BJ (cell line): Measurements from ENCODE around the gene CHST11. TPM values are rescaled to one million over a fixed set of nuclear protein-coding genes. Genes with fewer than 3 reads are reported as not detected.
"Not testable (repeated sequence)": the region's sequence is repeated elsewhere in the genome, so short reads cannot be mapped to it uniquely, and the experiment has no call there.

ENCODE experiments used
- CTCF ChIA-PET: fragments of 350-600 bp; formaldehyde crosslinking; extraction: SDS; loops from one replicate; lab custom pipeline; 2021; ENCODE audit warnings: antibody characterized with exemption, inconsistent platforms; lab: Yijun Ruan, JAX
- POLR2A ChIA-PET: fragments of 300-600 bp; sonication (Branson Sonifier 250); formaldehyde crosslinking; extraction: SDS; loops from one replicate; lab custom pipeline; 2021; ENCODE audit warnings: antibody characterized with exemption; lab: Charles Lee
- DNase-seq: peaks from one replicate; pipeline ENCODE4 v3.0.0-alpha.2; 2011; ENCODE audit warnings: low read depth
- H3K27me3 ChIP-seq: 2 replicates; pipeline ENCODE4 v1.6.0; 2011; ENCODE audit warnings: low read length; ENCODE audit not compliant: control insufficient read depth, insufficient read depth
- H3K36me3 ChIP-seq: 2 replicates; pipeline ENCODE4 v1.5.1; 2011; ENCODE audit warnings: low read length; ENCODE audit not compliant: control insufficient read depth, insufficient read depth
- H3K4me3 ChIP-seq: 2 replicates; pipeline ENCODE4 v1.5.1; 2011; ENCODE audit warnings: low read depth, mild to moderate bottlenecking, control low read depth, low read length
- CTCF ChIP-seq: IDR thresholded peaks from 2 replicates; pipeline ENCODE4 v1.5.1; 2011; ENCODE audit warnings: low read depth, mild to moderate bottlenecking, control low read depth, inconsistent platforms, low read length, moderate library complexity; ENCODE audit not compliant: insufficient read depth
- polyA plus RNA-seq: library from polyadenylated mRNA; depleted of rRNA; stranded (reverse); fragments of >200 nt; gene quantifications from 2 replicates; pipeline ENCODE4 v1.2.3, GENCODE V29; 2011; rRNA removed
- small RNA-seq: library from RNA; depleted of rRNA; stranded (forward); fragments of <200 nt; gene quantifications from one replicate; pipeline ENCODE3, GENCODE V24; 2012; ENCODE audit warnings: low replicate concordance, low read depth; ENCODE audit not compliant: insufficient read length

CHST11 gene
- polyA plus RNA-seq, 1 experiment: 7.3 TPM

GRCh38 chr12:104805186-104805585 lies 348.4 kb downstream of the CHST11 start:
- Histone ChIP-seq H3K4me3 (no peak overlapping the region), H3K36me3 (no peaks in the 10 kb centered on the region), H3K27me3 (no peaks in the 10 kb centered on the region)
- ChIA-PET CTCF (no interaction called here), POLR2A (no interaction called here)
- TF ChIP-seq CTCF: no peak
- DNase-seq: peak; percentile 19

GRCh38 chr12:104806194-104806593 lies 349.4 kb downstream of the CHST11 start:
- H3K27me3 ChIP-seq, H3K36me3 ChIP-seq, DNase-seq, POLR2A ChIA-PET, H3K4me3 ChIP-seq, CTCF ChIA-PET: not testable (repeated sequence)

- ChIA-PET POLR2A (no interaction called here), CTCF (no interaction called here)
- Histone ChIP-seq H3K27me3 (no peaks in the 10 kb centered on the region), H3K4me3 (no peak overlapping the region), H3K36me3 (no peaks in the 10 kb centered on the region)
- TF ChIP-seq CTCF: no peak
- DNase-seq: no peak
These were observed 352.5 kb downstream of the CHST11 start for GRCh38 chr12:104809251-104809650.

GRCh38 chr12:104809706-104810385 lies 353.1 kb downstream of the CHST11 start:
- no peak overlapping the region for H3K4me3 ChIP-seq
- ChIA-PET POLR2A (no interaction called here), CTCF (interaction anchor here (0.7 to 1.0 kb wide), 2 partner anchors 15 to 24 kb away, joined by 3 to 5 read pairs; no protein-coding TSS in a partner anchor)
- no peak for DNase-seq
- TF ChIP-seq CTCF: no peak
- no peaks in the 10 kb centered on the region for H3K27me3 ChIP-seq
- no peaks in the 10 kb centered on the region for H3K36me3 ChIP-seq

Small RNA genes within 50 kb of the gene (small RNA-seq; reads per million reads assigned to genes)
- gene MIR3922: 0.63 reads per million

Other genes with a start within 250 kb of the CHST11 start
- gene TXNRD1, start 241.2 kb upstream of the CHST11 start, polyA plus RNA-seq: 744 and 1,028 TPM in 2 replicates
- gene EID3, start 153.2 kb upstream of the CHST11 start, polyA plus RNA-seq: 2.0 and 2.5 TPM in 2 replicates